Stimulated activated CD8-positive, alpha-beta memory T cell treated with anti-CD3 and anti-CD28 coated beads, Interleukin-2, amount 100 ng/mL, for 1 hour (primary cell): ENCODE results near the gene AGRN.
A peak's percentile ranks its signal among the peaks of the same experiment; 100 is the strongest.
"Not testable (repeated sequence)": the region's sequence is repeated elsewhere in the genome, so short reads cannot be mapped to it uniquely, and the experiment has no call there.

Source experiments
- DNase-seq, 2 donors: peaks; one replicate each; pipeline ENCODE4 v3.0.0-alpha.2; 2020; ENCODE audit warnings: low read depth in 2 of 2

AGRN gene

DNA sequence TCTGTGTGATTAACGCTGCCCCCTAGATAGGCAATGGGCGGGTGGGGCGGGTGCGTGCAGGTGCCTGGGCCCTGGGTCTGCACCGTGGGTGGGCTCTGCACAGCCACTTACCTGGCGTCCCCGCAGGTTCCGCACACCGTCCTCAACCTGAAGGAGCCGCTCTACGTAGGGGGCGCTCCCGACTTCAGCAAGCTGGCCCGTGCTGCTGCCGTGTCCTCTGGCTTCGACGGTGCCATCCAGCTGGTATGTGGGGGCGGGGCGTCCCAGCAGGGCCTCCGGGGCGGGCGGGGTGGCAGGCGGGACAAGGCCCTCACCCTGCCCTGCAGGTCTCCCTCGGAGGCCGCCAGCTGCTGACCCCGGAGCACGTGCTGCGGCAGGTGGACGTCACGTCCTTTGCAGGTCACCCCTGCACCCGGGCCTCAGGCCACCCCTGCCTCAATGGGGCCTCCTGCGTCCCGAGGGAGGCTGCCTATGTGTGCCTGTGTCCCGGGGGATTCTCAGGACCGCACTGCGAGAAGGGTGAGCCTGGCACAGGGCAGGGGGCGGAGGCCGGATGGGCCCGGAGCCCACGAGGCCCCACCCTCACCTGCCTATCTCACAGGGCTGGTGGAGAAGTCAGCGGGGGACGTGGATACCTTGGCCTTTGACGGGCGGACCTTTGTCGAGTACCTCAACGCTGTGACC, 31.3 kb downstream of the AGRN start:
- DNase-seq: no peak

DNA sequence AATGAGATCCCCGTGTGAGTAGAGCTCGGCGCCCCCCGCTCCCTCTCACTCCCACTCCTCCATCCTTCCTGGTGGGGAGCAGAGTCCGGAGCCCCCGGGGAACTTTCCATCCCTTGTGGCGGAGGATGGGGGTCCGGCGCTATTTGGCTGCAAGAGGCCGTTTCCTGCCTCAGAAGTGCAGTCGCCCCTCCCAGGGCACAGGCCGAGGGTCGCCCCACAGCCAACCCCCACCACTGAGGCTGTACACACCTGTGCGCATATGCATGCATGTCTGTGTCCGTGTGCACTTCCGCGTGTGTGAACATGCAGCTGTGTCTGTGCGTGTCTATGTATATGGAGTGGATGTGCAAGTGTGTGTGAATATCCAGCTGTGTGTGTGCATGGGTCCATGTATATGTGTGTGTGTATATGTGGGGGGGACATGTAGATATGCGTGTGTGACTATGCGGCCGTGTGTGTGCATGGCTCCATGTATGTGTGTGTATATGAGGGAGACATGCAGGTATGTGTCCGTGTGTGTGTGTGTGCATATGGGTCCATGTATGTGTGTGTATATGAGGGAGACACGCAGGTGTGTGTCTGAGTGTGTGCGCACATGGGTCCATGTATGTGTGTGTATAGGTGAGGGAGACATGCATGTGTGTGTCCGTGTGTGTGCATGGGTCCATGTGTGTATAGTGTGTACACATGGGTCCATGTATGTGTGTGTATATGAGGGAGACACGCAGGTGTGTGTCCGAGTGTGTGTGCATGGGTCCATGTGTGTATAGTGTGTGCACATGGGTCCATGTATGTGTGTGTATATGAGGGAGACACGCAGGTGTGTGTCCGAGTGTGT, 32.3 kb downstream of the AGRN start:
- no peak for DNase-seq

DNA sequence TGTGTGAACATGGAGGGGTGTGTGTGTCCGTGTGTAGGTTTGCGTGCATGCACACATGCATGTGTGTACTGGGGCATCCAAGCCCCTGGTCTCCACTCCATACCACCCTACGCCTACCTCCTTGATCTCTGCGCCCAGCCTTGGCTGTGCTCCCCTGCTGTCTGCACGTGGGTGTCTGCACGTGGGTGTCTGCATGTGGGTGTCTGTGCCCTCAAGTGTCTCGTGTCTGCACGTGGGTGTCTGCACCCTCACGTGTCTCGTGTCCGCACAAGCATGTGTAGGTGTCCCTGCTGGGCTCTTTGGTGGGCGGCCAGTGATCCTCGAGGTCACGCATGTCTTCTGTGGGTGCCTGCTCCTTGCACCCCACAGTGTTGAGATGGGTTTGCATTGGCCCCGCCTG, 33.1 kb downstream of the AGRN start:
- no peak for DNase-seq

GRCh38 chr1:1053682-1054081, 33.8 kb downstream of the AGRN start:
- no peak for DNase-seq

- no peak for DNase-seq
Observed at GRCh38 chr1:1054099-1054700, 34.3 kb downstream of the AGRN start.

- DNase-seq: no peak
Observed at GRCh38 chr1:1054971-1055370, 35.1 kb downstream of the AGRN start.

GRCh38 chr1:1055841-1056736, 36.2 kb downstream of the AGRN start:
- DNase-seq: no peak

DNA sequence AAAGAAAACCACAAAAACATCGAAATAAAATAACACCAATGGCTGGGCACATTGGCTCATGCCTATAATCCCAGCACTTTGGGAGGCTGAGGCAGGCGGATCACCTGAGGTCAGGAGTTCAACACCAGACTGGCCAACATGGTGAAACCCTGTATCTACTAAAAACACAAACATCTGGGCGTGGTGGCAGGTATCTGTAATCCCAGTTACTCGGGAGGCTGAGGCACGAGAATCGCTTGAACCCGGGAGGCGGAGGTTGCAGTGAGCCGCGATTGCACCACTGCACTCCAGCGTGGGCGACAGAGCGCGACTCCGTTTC, 37.8 kb downstream of the AGRN start:
- not testable (repeated sequence) for DNase-seq

DNA sequence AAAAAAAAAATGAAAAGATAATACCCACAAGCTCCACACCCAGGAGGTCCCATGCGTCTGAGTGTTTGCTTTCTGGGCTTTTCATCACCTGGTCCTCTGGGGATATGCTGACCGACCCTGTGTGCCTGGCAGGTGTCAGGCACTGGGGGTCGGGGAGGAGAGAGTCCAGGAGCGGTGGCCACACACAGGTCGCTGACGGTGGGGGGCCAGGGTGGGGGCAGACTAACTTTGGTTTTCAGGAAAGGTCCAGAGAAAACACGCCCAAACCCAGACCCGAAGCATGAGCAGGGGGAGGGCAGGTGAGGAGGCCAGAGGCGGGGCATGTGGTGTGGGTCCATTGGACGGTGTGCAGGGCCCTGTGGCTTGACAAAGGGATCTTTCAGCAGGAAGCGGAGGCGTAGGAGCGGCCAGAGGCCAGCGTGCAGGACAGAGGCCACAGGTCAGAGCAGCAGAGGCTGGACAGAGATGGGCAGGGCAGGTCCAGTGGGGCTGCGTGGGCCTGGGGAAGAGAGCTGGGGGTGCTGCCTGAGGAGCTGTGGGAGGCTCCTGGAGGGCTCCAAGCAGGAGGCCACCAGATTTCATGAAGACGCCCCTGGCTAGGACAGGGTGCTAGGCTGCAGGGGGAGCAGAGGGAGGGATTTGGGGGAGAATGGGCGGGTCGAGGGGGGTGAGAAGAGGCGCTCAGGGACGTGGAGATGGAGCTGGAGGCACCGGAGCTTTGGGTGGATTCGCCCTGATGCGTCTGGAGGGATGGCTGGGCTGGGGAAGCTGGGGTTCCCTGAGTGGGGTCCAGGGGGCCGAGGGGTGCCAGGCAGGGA, 38.4 kb downstream of the AGRN start:
- no peak for DNase-seq

DNA sequence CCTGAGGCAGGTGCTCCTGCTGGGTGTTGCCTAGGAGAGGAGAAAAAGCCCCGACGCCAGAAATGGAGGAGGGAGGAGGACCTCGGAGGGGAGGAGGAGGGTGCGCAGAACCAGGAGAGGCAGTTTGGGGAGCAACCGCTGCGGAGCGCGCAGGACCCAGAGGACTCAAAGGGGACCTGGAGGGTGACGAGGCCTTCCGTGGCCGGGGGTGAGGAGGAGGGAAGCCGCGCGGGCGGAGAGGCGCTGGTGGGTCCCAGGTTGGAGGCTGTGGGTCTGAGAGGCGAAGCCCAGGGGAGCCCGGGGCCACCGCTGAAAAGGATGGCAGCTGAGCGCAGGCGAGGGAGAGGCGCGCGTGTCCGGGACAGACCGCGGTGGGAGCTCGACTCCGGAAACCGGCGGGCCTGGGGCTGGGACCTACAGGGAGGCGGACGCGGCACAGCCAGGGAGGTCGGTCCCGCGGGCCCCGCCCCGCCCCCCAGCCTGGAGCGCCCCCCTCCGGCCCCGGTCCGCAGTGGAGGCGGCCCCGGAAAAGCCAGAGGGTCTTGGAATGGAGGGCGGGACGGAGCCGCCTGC, 39.1 kb downstream of the AGRN start:
- no peak for DNase-seq

GRCh38 chr1:1059494-1060280, 39.8 kb downstream of the AGRN start:
- peak; percentile 87 to 89 for DNase-seq

GRCh38 chr1:1060281-1061000, 40.5 kb downstream of the AGRN start:
- no peak for DNase-seq

GRCh38 chr1:1061682-1062345, 41.9 kb downstream of the AGRN start:
- no peak for DNase-seq

DNA sequence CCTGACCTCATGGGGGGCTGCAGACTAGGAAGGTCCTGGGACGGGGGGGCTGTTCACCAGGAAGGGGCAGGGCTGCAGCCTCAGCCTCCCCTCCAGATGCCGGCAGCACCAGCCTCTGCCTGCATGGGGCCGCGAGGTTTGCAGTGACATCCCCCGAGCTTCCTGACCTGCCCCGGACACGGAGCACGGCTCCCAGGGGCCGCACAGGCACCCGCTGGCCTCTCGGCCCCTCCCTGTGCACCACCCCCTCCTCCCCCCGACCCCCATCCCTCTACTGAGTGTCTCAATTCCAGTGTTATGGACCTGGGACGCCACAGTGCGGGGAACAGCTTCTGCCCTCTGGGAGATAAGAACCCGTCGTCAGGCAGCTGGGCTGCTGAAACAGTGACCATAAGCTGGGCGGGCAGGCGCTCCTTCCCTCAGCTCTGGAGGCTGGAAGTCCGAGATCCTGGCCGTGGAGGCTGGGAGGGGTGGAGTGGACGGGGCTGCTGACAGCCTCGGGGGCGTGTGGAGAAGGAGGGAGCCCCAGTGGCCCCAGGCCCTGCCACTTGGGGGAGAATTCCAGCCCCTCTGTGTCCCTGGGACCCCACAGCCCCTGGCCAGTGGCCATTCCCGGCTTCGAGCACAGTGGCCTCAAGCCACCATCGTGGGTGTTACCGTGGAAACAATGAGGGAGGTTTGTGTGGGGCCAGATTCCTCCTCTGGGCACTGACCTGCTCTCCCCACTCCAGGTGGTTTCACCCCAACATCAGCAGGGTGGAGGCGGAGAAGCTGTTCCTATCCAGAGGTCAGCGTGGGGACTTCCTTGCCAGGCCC, 42.6 kb downstream of the AGRN start:
- no peak for DNase-seq

GRCh38 chr1:1063261-1063944, 43.5 kb downstream of the AGRN start:
- no peak for DNase-seq

GRCh38 chr1:1063945-1064831, 44.3 kb downstream of the AGRN start:
- DNase-seq: peak; percentile 73 to 76
